Measurements from ENCODE around the gene NAT9. TPM values are rescaled to one million over a fixed set of nuclear protein-coding genes. Genes with fewer than 3 reads are reported as not detected.

NAT9 gene
- total RNA-seq, 1 donor from 2014 or later, result 50.1 TPM

GRCh38 chr17:74821655-74822334, 45.6 kb upstream of the NAT9 start:
- Mint-ChIP-seq H3K27me3 (ENCODE audit: unreplicated experiment) (peaks cover 11% of the 10 kb centered on the region), H3K27ac (ENCODE audit: unreplicated experiment) (no peak overlapping the region), H3K9me3 (ENCODE audit: unreplicated experiment) (no peaks in the 10 kb centered on the region), H3K4me3 (ENCODE audit: unreplicated experiment) (no peak overlapping the region), H3K4me1 (ENCODE audit: unreplicated experiment) (no peaks in the 10 kb centered on the region), H3K36me3 (ENCODE audit: low read depth, unreplicated experiment) (peaks cover 30% of the 10 kb centered on the region)
- no peak for DNase-seq (ENCODE audit: low spot score)
- no peak for TF ChIP-seq CTCF (IDR thresholded peaks at IDR 0.05; ENCODE audit: unreplicated experiment)

- DNase-seq (ENCODE audit: low spot score), result no peak
- no peaks in the 10 kb centered on the region for H3K9me3 Mint-ChIP-seq (ENCODE audit: unreplicated experiment)
- H3K27me3 Mint-ChIP-seq (ENCODE audit: unreplicated experiment), result peaks cover 11% of the 10 kb centered on the region
- H3K36me3 Mint-ChIP-seq (ENCODE audit: low read depth, unreplicated experiment), result peaks cover 27% of the 10 kb centered on the region
- H3K4me3 Mint-ChIP-seq (ENCODE audit: unreplicated experiment), result no peak overlapping the region
- peaks cover 8% of the 10 kb centered on the region for H3K4me1 Mint-ChIP-seq (ENCODE audit: unreplicated experiment)
- no peak for TF ChIP-seq CTCF (IDR thresholded peaks at IDR 0.05; ENCODE audit: unreplicated experiment)
- H3K27ac Mint-ChIP-seq (ENCODE audit: unreplicated experiment), result no peak overlapping the region
Measured at GRCh38 chr17:74819801-74820436, 43.8 kb upstream of the NAT9 start.

GRCh38 chr17:74818291-74818938, 42.3 kb upstream of the NAT9 start:
- no peak for DNase-seq (ENCODE audit: low spot score)
- TF ChIP-seq CTCF (IDR thresholded peaks at IDR 0.05; ENCODE audit: unreplicated experiment), result no peak
- peaks cover 9% of the 10 kb centered on the region for H3K27me3 Mint-ChIP-seq (ENCODE audit: unreplicated experiment)
- no peak overlapping the region for H3K4me3 Mint-ChIP-seq (ENCODE audit: unreplicated experiment)
- no peaks in the 10 kb centered on the region for H3K9me3 Mint-ChIP-seq (ENCODE audit: unreplicated experiment)
- peaks cover 8% of the 10 kb centered on the region for H3K4me1 Mint-ChIP-seq (ENCODE audit: unreplicated experiment)
- peaks cover 22% of the 10 kb centered on the region for H3K36me3 Mint-ChIP-seq (ENCODE audit: low read depth, unreplicated experiment)
- no peak overlapping the region for H3K27ac Mint-ChIP-seq (ENCODE audit: unreplicated experiment)

- DNase-seq (ENCODE audit: low spot score), result no peak
- no peak for TF ChIP-seq CTCF (IDR thresholded peaks at IDR 0.05; ENCODE audit: unreplicated experiment)
- H3K36me3 Mint-ChIP-seq (ENCODE audit: low read depth, unreplicated experiment), result peaks cover 19% of the 10 kb centered on the region
- H3K4me3 Mint-ChIP-seq (ENCODE audit: unreplicated experiment), result no peak overlapping the region
- no peak overlapping the region for H3K27ac Mint-ChIP-seq (ENCODE audit: unreplicated experiment)
- peaks cover 8% of the 10 kb centered on the region for H3K4me1 Mint-ChIP-seq (ENCODE audit: unreplicated experiment)
- peaks cover 6% of the 10 kb centered on the region for H3K27me3 Mint-ChIP-seq (ENCODE audit: unreplicated experiment)
- no peaks in the 10 kb centered on the region for H3K9me3 Mint-ChIP-seq (ENCODE audit: unreplicated experiment)
Measured at GRCh38 chr17:74816905-74817620, 40.9 kb upstream of the NAT9 start.
